Testis (tissue), 2 donors: ENCODE data around the gene LIM2.

ENCODE experiments used
- CTCF ChIP-seq, 3 experiments: fragments of 450-650 bp in 2 of 3; fragments of 200-600 bp in 1 of 3; sonication (generic) in 1 of 3; IDR thresholded peaks; one replicate each; pipeline ENCODE4 v1.5.1; 2016 to 2019; ENCODE audit warnings: antibody characterized with exemption in 3 of 3, mild to moderate bottlenecking in 2 of 3, moderate library complexity in 1 of 3
- POLR2A ChIP-seq: fragments of 450-650 bp; IDR thresholded peaks from one replicate; pipeline ENCODE4 v1.6.1; 2017; ENCODE audit warnings: antibody characterized with exemption, mild to moderate bottlenecking, moderate library complexity

- TF ChIP-seq CTCF (IDR thresholded peaks at IDR 0.05) (no peak), POLR2A (no peak)
Observed at GRCh38 chr19:51333836-51334460, 53.8 kb downstream of the LIM2 start.
